CD8-positive, alpha-beta memory T cell (primary cell): Measurements from ENCODE around the gene SERPING1. TPM values are rescaled to one million over a fixed set of nuclear protein-coding genes. Genes with fewer than 3 reads are reported as not detected.

ENCODE experiments used
- CTCF ChIA-PET: fragments of 350-600 bp; sonication (Branson Sonifier 250); formaldehyde crosslinking; loops from one replicate; lab custom pipeline; 2021; ENCODE audit warnings: antibody characterized with exemption; lab: Charles Lee
- POLR2A ChIA-PET: fragments of 350-600 bp; sonication (Branson Sonifier 250); formaldehyde crosslinking; loops from one replicate; lab custom pipeline; 2021; ENCODE audit warnings: antibody characterized with exemption; lab: Charles Lee
- DNase-seq, 5 donors: peaks; one replicate each; pipeline versions ENCODE4 v3.0.0 to v3.0.0-alpha.2; 2020 to 2022; ENCODE audit warnings: mixed read lengths in 1 of 5
- H3K27ac ChIP-seq: one replicate; pipeline ENCODE4 v1.7.0; 2013; ENCODE audit warnings: low read depth, mild to moderate bottlenecking, low read length, moderate library complexity
- H3K27me3 ChIP-seq: 2 replicates; pipeline ENCODE4 v1.7.0; 2013; ENCODE audit warnings: low read length, mild to moderate bottlenecking; ENCODE audit not compliant: insufficient read depth, poor library complexity, severe bottlenecking
- H3K36me3 ChIP-seq: 2 replicates; pipeline ENCODE4 v1.7.0; 2013; ENCODE audit warnings: mild to moderate bottlenecking, low read length, moderate library complexity; ENCODE audit not compliant: insufficient read depth
- H3K4me1 ChIP-seq: 2 replicates; pipeline ENCODE4 v1.7.0; 2013; ENCODE audit warnings: mild to moderate bottlenecking, low read length, moderate library complexity; ENCODE audit not compliant: insufficient read depth
- H3K4me3 ChIP-seq: 2 replicates; pipeline ENCODE4 v1.7.0; 2013; ENCODE audit warnings: mild to moderate bottlenecking, low read length
- H3K9me3 ChIP-seq: 2 replicates; pipeline ENCODE4 v1.7.0; 2013; ENCODE audit warnings: mild to moderate bottlenecking, low read length
- H3K27ac Mint-ChIP-seq, 8 donors: one replicate each; pipeline ENCODE4 v1.8.0; 2020 to 2021; ENCODE audit warnings: mixed read lengths in 8 of 8, mild to moderate bottlenecking in 6 of 8, inconsistent platforms in 3 of 8, moderate library complexity in 3 of 8
- H3K27me3 Mint-ChIP-seq, 2 donors: one replicate each; pipeline ENCODE4 v1.8.0; 2020 to 2021; ENCODE audit warnings: mixed read lengths in 2 of 2, mild to moderate bottlenecking in 1 of 2, moderate library complexity in 1 of 2
- H3K36me3 Mint-ChIP-seq, 3 donors: one replicate each; pipeline ENCODE4 v1.8.0; 2020 to 2021; ENCODE audit warnings: mixed read lengths in 3 of 3, inconsistent platforms in 1 of 3, mild to moderate bottlenecking in 1 of 3
- H3K4me1 Mint-ChIP-seq, 3 donors: one replicate each; pipeline ENCODE4 v1.8.0; 2020 to 2021; ENCODE audit warnings: mixed read lengths in 3 of 3, inconsistent platforms in 1 of 3, mild to moderate bottlenecking in 1 of 3
- H3K4me3 Mint-ChIP-seq, 7 donors: one replicate each; pipeline ENCODE4 v1.8.0; 2020 to 2021; ENCODE audit warnings: mixed read lengths in 7 of 7, mild to moderate bottlenecking in 6 of 7, moderate library complexity in 4 of 7, inconsistent platforms in 2 of 7
- H3K9me3 Mint-ChIP-seq, 5 donors: one replicate each; pipeline ENCODE4 v1.8.0; 2020 to 2022; ENCODE audit warnings: mixed read lengths in 5 of 5, mild to moderate bottlenecking in 3 of 5, moderate library complexity in 2 of 5, inconsistent platforms in 1 of 5
- polyA plus RNA-seq: library from polyadenylated mRNA; unstranded; fragments of 300-500 nt; fragmentation: Illumina TruSeq; gene quantifications from one replicate; pipeline ENCODE4 v1.2.3, GENCODE V29; 2021
- total RNA-seq, 2 experiments: library from RNA; stranded (reverse); gene quantifications; one replicate each; pipeline ENCODE4 v1.2.3, GENCODE V29; 2021

The SERPING1 gene
- total and polyA plus RNA-seq, 3 experiments from 2014 or later = not detected

- ChIA-PET POLR2A (interaction anchor here (1.0 kb wide), 1 partner anchor 84 kb away, joined by 3 read pairs; the partner anchor contains the start of gene SELENOH), CTCF (interaction anchor here (1.1 to 3.5 kb wide), 4 partner anchors 9 to 1514 kb away, joined by 3 to 15 read pairs (median 6); partner anchors contain the start of genes DTX4 and UBE2L6)
- Histone ChIP-seq H3K4me1 (peaks cover 13% of the 10 kb centered on the region), H3K27ac (peak overlapping the region; percentile 92), H3K27me3 (no peaks in the 10 kb centered on the region), H3K4me3 (peak overlapping the region; percentile 95), H3K9me3 (no peaks in the 10 kb centered on the region), H3K36me3 (peaks cover 35% of the 10 kb centered on the region)
- Mint-ChIP-seq H3K27ac (peak overlapping the region; percentile 91 to 99 (median 98)), H3K4me1 (peaks cover 26 to 49% (median 37%) of the 10 kb centered on the region in 3 donors), H3K36me3 (peaks cover 10 to 42% (median 10%) of the 10 kb centered on the region in 3 donors), H3K4me3 (peak overlapping the region; percentile 92 to 98 (median 96)), H3K9me3 (no peaks in the 10 kb centered on the region), H3K27me3 (no peaks in the 10 kb centered on the region)
- DNase-seq = no peak
Measured at GRCh38 chr11:57658023-57658361, 60.5 kb downstream of the SERPING1 start.

GRCh38 chr11:57659669-57660068 is 62.2 kb downstream of the SERPING1 start:
- POLR2A ChIA-PET = no interaction called here
- Histone ChIP-seq H3K4me1 (peaks cover 13% of the 10 kb centered on the region), H3K36me3 (peaks cover 35% of the 10 kb centered on the region), H3K9me3 (no peaks in the 10 kb centered on the region), H3K4me3 (no peak overlapping the region), H3K27ac (no peak overlapping the region), H3K27me3 (no peaks in the 10 kb centered on the region)
- DNase-seq = no peak
- CTCF ChIA-PET = interaction anchor here (0.7 kb wide), 1 partner anchor 120 kb away, joined by 3 read pairs; no protein-coding TSS in a partner anchor
- Mint-ChIP-seq H3K36me3 (peaks cover 10 to 42% (median 10%) of the 10 kb centered on the region in 3 donors), H3K4me3 (peak overlapping the region in 2 of 7 donors; percentile 13 to 41), H3K9me3 (no peaks in the 10 kb centered on the region), H3K27ac (peak overlapping the region in 1 of 8 donors; percentile 68), H3K4me1 (peaks cover 26 to 47% (median 35%) of the 10 kb centered on the region in 3 donors), H3K27me3 (no peaks in the 10 kb centered on the region)

- ChIA-PET POLR2A (no interaction called here), CTCF (interaction anchor here (1.0 kb wide), 1 partner anchor 18 kb away, joined by 3 read pairs; no protein-coding TSS in a partner anchor)
- no peaks in the 10 kb centered on the region for H3K27me3 ChIP-seq
- Mint-ChIP-seq H3K4me1 (peaks cover 27 to 47% (median 39%) of the 10 kb centered on the region in 3 donors), H3K27ac (peak overlapping the region in 1 of 8 donors; percentile 16), H3K36me3 (peaks cover 10 to 45% (median 10%) of the 10 kb centered on the region in 3 donors), H3K27me3 (peaks cover 0 to 13% of the 10 kb centered on the region in 2 donors), H3K4me3 (peak overlapping the region in 1 of 7 donors; percentile 68), H3K9me3 (no peaks in the 10 kb centered on the region)
- H3K36me3 ChIP-seq = peaks cover 35% of the 10 kb centered on the region
- H3K27ac ChIP-seq = no peak overlapping the region
- no peaks in the 10 kb centered on the region for H3K9me3 ChIP-seq
- DNase-seq = no peak
- no peak overlapping the region for H3K4me3 ChIP-seq
- peaks cover 12% of the 10 kb centered on the region for H3K4me1 ChIP-seq
Measured at GRCh38 chr11:57662893-57663292, 65.4 kb downstream of the SERPING1 start.

GRCh38 chr11:57663975-57664374 is 66.5 kb downstream of the SERPING1 start:
- Mint-ChIP-seq H3K27ac (peak overlapping the region in 1 of 8 donors; percentile 82), H3K9me3 (no peaks in the 10 kb centered on the region), H3K36me3 (peaks cover 10 to 48% (median 10%) of the 10 kb centered on the region in 3 donors), H3K4me3 (peak overlapping the region in 1 of 7 donors; percentile 65), H3K4me1 (peaks cover 27 to 43% (median 37%) of the 10 kb centered on the region in 3 donors), H3K27me3 (peaks cover 0 to 13% of the 10 kb centered on the region in 2 donors)
- ChIA-PET CTCF (no interaction called here), POLR2A (no interaction called here)
- Histone ChIP-seq H3K27me3 (no peaks in the 10 kb centered on the region), H3K27ac (no peak overlapping the region), H3K36me3 (peaks cover 35% of the 10 kb centered on the region), H3K4me1 (peaks cover 11% of the 10 kb centered on the region), H3K9me3 (no peaks in the 10 kb centered on the region), H3K4me3 (no peak overlapping the region)
- DNase-seq = no peak

Other genes starting within 250 kb of the SERPING1 start
- not detected for gene PRG3, start 216.5 kb upstream of the SERPING1 start, total RNA-seq
- gene PRG3, start 216.5 kb upstream of the SERPING1 start, polyA plus RNA-seq = not detected
- gene PRG2, start 207.0 kb upstream of the SERPING1 start, total RNA-seq = under 1 TPM in 1 of 2 experiments, not detected in 1; 0.44 TPM
- not detected for gene PRG2, start 207.0 kb upstream of the SERPING1 start, polyA plus RNA-seq
- 100 to 1,000 TPM; 434 to 447 TPM for gene SLC43A3, start 170.6 kb upstream of the SERPING1 start, total RNA-seq
- 32.6 TPM for gene SLC43A3, start 170.6 kb upstream of the SERPING1 start, polyA plus RNA-seq
- gene RTN4RL2, start 137.2 kb upstream of the SERPING1 start, total RNA-seq = under 1 TPM; 0.24 to 0.27 TPM
- 0.28 TPM for gene RTN4RL2, start 137.2 kb upstream of the SERPING1 start, polyA plus RNA-seq
- 10 to 100 TPM; 24.2 to 25.3 TPM for gene SLC43A1, start 82.0 kb upstream of the SERPING1 start, total RNA-seq
- gene SLC43A1, start 82.0 kb upstream of the SERPING1 start, polyA plus RNA-seq = 23.5 TPM
- gene TIMM10, start 66.9 kb upstream of the SERPING1 start, total RNA-seq = 100 to 1,000 TPM; 151 to 154 TPM
- gene TIMM10, start 66.9 kb upstream of the SERPING1 start, polyA plus RNA-seq = 72.2 TPM
- gene SMTNL1, start 60.1 kb upstream of the SERPING1 start, total RNA-seq = not detected
- 0.16 TPM for gene SMTNL1, start 60.1 kb upstream of the SERPING1 start, polyA plus RNA-seq
- 10 to 100 TPM; 74.9 to 79.2 TPM for gene UBE2L6, start 30.0 kb upstream of the SERPING1 start, total RNA-seq
- gene UBE2L6, start 30.0 kb upstream of the SERPING1 start, polyA plus RNA-seq = 286 TPM
- gene YPEL4, start 52.2 kb downstream of the SERPING1 start, total RNA-seq = 1 to 10 TPM; 1.0 to 1.7 TPM
- 0.37 TPM for gene YPEL4, start 52.2 kb downstream of the SERPING1 start, polyA plus RNA-seq
- 10 to 100 TPM; 22.4 to 23.4 TPM for gene CLP1, start 60.1 kb downstream of the SERPING1 start, total RNA-seq
- 8.2 TPM for gene CLP1, start 60.1 kb downstream of the SERPING1 start, polyA plus RNA-seq
- 10 to 100 TPM; 83.9 to 89.0 TPM for gene ZDHHC5, start 70.4 kb downstream of the SERPING1 start, total RNA-seq
- 45.1 TPM for gene ZDHHC5, start 70.4 kb downstream of the SERPING1 start, polyA plus RNA-seq
- gene MED19, start 114.5 kb downstream of the SERPING1 start, total RNA-seq = 10 to 100 TPM; 16.8 to 18.4 TPM
- gene MED19, start 114.5 kb downstream of the SERPING1 start, polyA plus RNA-seq = 19.7 TPM
- 100 to 1,000 TPM; 129 to 131 TPM for gene TMX2, start 114.9 kb downstream of the SERPING1 start, total RNA-seq
- gene TMX2, start 114.9 kb downstream of the SERPING1 start, polyA plus RNA-seq = 89.9 TPM
- 100 to 1,000 TPM; 272 to 276 TPM for gene SELENOH, start 143.8 kb downstream of the SERPING1 start, total RNA-seq
- gene SELENOH, start 143.8 kb downstream of the SERPING1 start, polyA plus RNA-seq = 201 TPM
- not detected for gene BTBD18, start 154.1 kb downstream of the SERPING1 start, total RNA-seq
- gene BTBD18, start 154.1 kb downstream of the SERPING1 start, polyA plus RNA-seq = 0.89 TPM
- 1 to 10 TPM; 3.1 to 4.4 TPM for gene CTNND1, start 164.1 kb downstream of the SERPING1 start, total RNA-seq
- gene CTNND1, start 164.1 kb downstream of the SERPING1 start, polyA plus RNA-seq = 0.95 TPM